ENCODE results near the gene HPD. TPM values are rescaled to one million over a fixed set of nuclear protein-coding genes. Genes with fewer than 3 reads are reported as not detected.

The HPD gene
- polyA plus RNA-seq, 3 donors, result 0.19 to 0.75 TPM; not detected in 1

GRCh38 chr12:121807642-121808347, 50.9 kb downstream of the HPD start:
- Histone ChIP-seq H3K79me2 (ENCODE audit: insufficient read depth, low read length) (peaks cover 86% of the 10 kb centered on the region), H3K36me3 (replicated peaks in 1 of 2; ENCODE audit: control insufficient read depth in 1 of 2, insufficient read depth in 2 of 2, low read length in 2 of 2) (peaks cover 38 to 50% of the 10 kb centered on the region in 2 donors), H3K27ac (ENCODE audit: low read depth in 1 of 2, low read length in 2 of 2) (no peak overlapping the region), H3K4me1 (ENCODE audit: control insufficient read depth in 1 of 2, insufficient read depth in 2 of 2, low read length in 2 of 2) (peaks cover 49 to 66% of the 10 kb centered on the region in 2 donors), H3K9me3 (replicated peaks in 1 of 2; ENCODE audit: control insufficient read depth in 1 of 2, insufficient read depth in 1 of 2, low read length in 2 of 2) (no peaks in the 10 kb centered on the region), H3K4me3 (replicated peaks in 1 of 3; ENCODE audit: low read depth in 2 of 3, low read length in 3 of 3) (peak overlapping the region in 1 of 3 experiments; percentile 100), H3K9ac (ENCODE audit: insufficient read depth, low read length, poor library complexity, severe bottlenecking) (no peak overlapping the region), H2AFZ (ENCODE audit: insufficient read depth, low read depth, low read length, poor library complexity, severe bottlenecking) (no peak overlapping the region), H4K20me1 (ENCODE audit: insufficient read depth, low read length) (peaks cover 82% of the 10 kb centered on the region), H3K4me2 (replicated peaks; ENCODE audit: extremely low read depth, low read length, poor library complexity, severe bottlenecking) (peak overlapping the region; percentile 100), H3K27me3 (ENCODE audit: control insufficient read depth in 2 of 2, insufficient read depth in 2 of 2, low read length in 2 of 2) (no peaks in the 10 kb centered on the region)
- Mint-ChIP-seq H3K9me3 (peaks cover 0 to 3% (median 0%) of the 10 kb centered on the region in 7 donors), H3K4me3 (no peak overlapping the region), H3K36me3 (peaks cover 31 to 49% of the 10 kb centered on the region in 2 donors), H3K4me1 (peaks cover 52% of the 10 kb centered on the region), H3K27ac (peak overlapping the region in 1 of 7 donors; percentile 38), H3K27me3 (ENCODE audit: low read depth in 3 of 3) (peaks cover 0 to 5% (median 4%) of the 10 kb centered on the region in 3 donors)
- 88% methylated on average over 10 of the region's 14 CpGs for WGBS (ENCODE audit: insufficient coverage)
- DNase-seq, result no peak
- TF ChIP-seq CTCF (IDR thresholded peaks at IDR 0.05), result no peak
- intact Hi-C loops (cut with micrococcal nuclease), result no loop called here

- Histone ChIP-seq H4K20me1 (ENCODE audit: insufficient read depth, low read length) (peaks cover 72% of the 10 kb centered on the region), H3K9me3 (replicated peaks in 1 of 2; ENCODE audit: control insufficient read depth in 1 of 2, insufficient read depth in 1 of 2, low read length in 2 of 2) (no peaks in the 10 kb centered on the region), H3K4me2 (replicated peaks; ENCODE audit: extremely low read depth, low read length, poor library complexity, severe bottlenecking) (peak overlapping the region; percentile 100), H3K27me3 (ENCODE audit: control insufficient read depth in 2 of 2, insufficient read depth in 2 of 2, low read length in 2 of 2) (no peaks in the 10 kb centered on the region), H3K4me1 (ENCODE audit: control insufficient read depth in 1 of 2, insufficient read depth in 2 of 2, low read length in 2 of 2) (peaks cover 41 to 63% of the 10 kb centered on the region in 2 donors), H3K36me3 (replicated peaks in 1 of 2; ENCODE audit: control insufficient read depth in 1 of 2, insufficient read depth in 2 of 2, low read length in 2 of 2) (peaks cover 38 to 50% of the 10 kb centered on the region in 2 donors), H3K27ac (ENCODE audit: low read depth in 1 of 2, low read length in 2 of 2) (peak overlapping the region in 1 of 2 donors; percentile 70), H3K79me2 (ENCODE audit: insufficient read depth, low read length) (peaks cover 86% of the 10 kb centered on the region), H2AFZ (ENCODE audit: insufficient read depth, low read depth, low read length, poor library complexity, severe bottlenecking) (peak overlapping the region; percentile 54), H3K9ac (ENCODE audit: insufficient read depth, low read length, poor library complexity, severe bottlenecking) (peak overlapping the region; percentile 77), H3K4me3 (replicated peaks in 1 of 3; ENCODE audit: low read depth in 2 of 3, low read length in 3 of 3) (peak overlapping the region; percentile 82 to 100 (median 93))
- Mint-ChIP-seq H3K27ac (peak overlapping the region; percentile 63 to 91 (median 90)), H3K4me3 (peak overlapping the region; percentile 96 to 97), H3K27me3 (ENCODE audit: low read depth in 3 of 3) (peaks cover 0 to 4% (median 3%) of the 10 kb centered on the region in 3 donors), H3K4me1 (peaks cover 47% of the 10 kb centered on the region), H3K9me3 (peaks cover 0 to 3% (median 0%) of the 10 kb centered on the region in 7 donors), H3K36me3 (peaks cover 31 to 49% of the 10 kb centered on the region in 2 donors)
- TF ChIP-seq CTCF (IDR thresholded peaks at IDR 0.05), result no peak
- intact Hi-C loops (cut with micrococcal nuclease), result no loop called here
- 86% methylated on average over 7 of the region's 21 CpGs for WGBS (ENCODE audit: insufficient coverage)
- no peak for DNase-seq
Observed at GRCh38 chr12:121806546-121807423, 51.9 kb downstream of the HPD start.
